Neural progenitor cell (in vitro differentiated cells): Measurements from ENCODE around the gene GRID1. TPM values are rescaled to one million over a fixed set of nuclear protein-coding genes. Genes with fewer than 3 reads are reported as not detected.

Source experiments
- DNase-seq: peaks from one replicate; pipeline ENCODE4 v3.0.0-alpha.2; 2016; ENCODE audit warnings: low spot score
- H2AFZ ChIP-seq: fragments of 200-600 bp; sonication (generic); replicated peaks from 2 replicates; pipeline ENCODE4 v1.6.1; 2016; ENCODE audit warnings: antibody characterized with exemption
- H3F3A ChIP-seq: fragments of 200-600 bp; sonication (generic); 2 replicates; pipeline ENCODE4 v1.6.1; 2016; ENCODE audit warnings: antibody characterized with exemption, low read depth
- H3K27ac ChIP-seq: fragments of 200-600 bp; sonication (generic); 2 replicates; pipeline ENCODE4 v1.5.1; 2016; ENCODE audit warnings: mild to moderate bottlenecking
- H3K27me3 ChIP-seq: fragments of 200-600 bp; sonication (generic); 2 replicates; pipeline ENCODE4 v1.6.1; 2016; ENCODE audit warnings: mild to moderate bottlenecking, moderate library complexity
- H3K36me3 ChIP-seq: fragments of 200-600 bp; sonication (generic); 2 replicates; pipeline ENCODE4 v1.5.1; 2016
- H3K4me1 ChIP-seq: fragments of 200-600 bp; sonication (generic); 2 replicates; pipeline ENCODE4 v1.6.1; 2016; ENCODE audit warnings: mixed run types
- H3K4me2 ChIP-seq: fragments of 200-600 bp; sonication (generic); 2 replicates; pipeline ENCODE4 v1.6.1; 2016
- H3K4me3 ChIP-seq: fragments of 200-600 bp; sonication (generic); 2 replicates; pipeline ENCODE4 v1.5.1; 2016
- H3K79me2 ChIP-seq: fragments of 200-600 bp; sonication (generic); 2 replicates; pipeline ENCODE4 v1.6.1; 2016; ENCODE audit warnings: low read depth
- H3K9ac ChIP-seq: fragments of 200-600 bp; sonication (generic); 2 replicates; pipeline ENCODE4 v1.6.1; 2016
- H3K9me3 ChIP-seq: fragments of 200-600 bp; sonication (generic); 2 replicates; pipeline ENCODE4 v1.5.1; 2016; ENCODE audit warnings: low read depth
- H4K20me1 ChIP-seq: fragments of 200-600 bp; sonication (generic); 2 replicates; pipeline ENCODE4 v1.6.1; 2016; ENCODE audit warnings: low read depth
- H3K27ac Mint-ChIP-seq: 3 replicates; pipeline ENCODE4 v1.8.0; 2021; ENCODE audit warnings: mixed read lengths
- H3K27me3 Mint-ChIP-seq: 2 replicates; pipeline ENCODE4 v1.8.0; 2022; ENCODE audit warnings: low read depth, mild to moderate bottlenecking, inconsistent platforms, moderate library complexity, mixed read lengths; ENCODE audit not compliant: insufficient read depth
- H3K36me3 Mint-ChIP-seq: 3 replicates; pipeline ENCODE4 v1.8.0; 2021; ENCODE audit warnings: mixed read lengths
- H3K4me1 Mint-ChIP-seq: 3 replicates; pipeline ENCODE4 v1.8.0; 2021; ENCODE audit warnings: mixed read lengths
- H3K4me3 Mint-ChIP-seq: 3 replicates; pipeline ENCODE4 v1.8.0; 2021; ENCODE audit warnings: mild to moderate bottlenecking, moderate library complexity, mixed read lengths
- H3K9me3 Mint-ChIP-seq: 3 replicates; pipeline ENCODE4 v1.8.0; 2020; ENCODE audit warnings: mixed read lengths
- CTCF ChIP-seq: fragments of 200-600 bp; sonication (generic); IDR thresholded peaks from 2 replicates; pipeline ENCODE4 v1.5.1; 2017; ENCODE audit warnings: antibody characterized with exemption, mild to moderate bottlenecking
- EZH2 ChIP-seq: fragments of 200-600 bp; sonication (generic); IDR thresholded peaks from 2 replicates; pipeline ENCODE4 v1.6.1; 2017; ENCODE audit warnings: antibody characterized with exemption, mild to moderate bottlenecking, moderate library complexity
- EZH2phosphoT487 ChIP-seq: fragments of 200-600 bp; sonication (generic); IDR thresholded peaks from 2 replicates; pipeline ENCODE4 v1.6.1; 2017; ENCODE audit warnings: antibody characterized with exemption
- total RNA-seq: library from RNA; depleted of rRNA; stranded (reverse); fragments of >200 nt; gene quantifications from 2 replicates; pipeline ENCODE4 v1.2.3, GENCODE V29; 2015; ENCODE audit warnings: low replicate concordance

Gene GRID1
- total RNA-seq = 0.31 TPM in 1 of 2 replicates, not detected in the other

GRCh38 chr10:86366033-86366901 is at the start of gene GRID1:
TSS of gene GRID1 (minus strand) at chr10:86366795.
- H3K36me3 ChIP-seq = no peaks in the 10 kb centered on the region
- Mint-ChIP-seq H3K27me3 (peaks cover 62% of the 10 kb centered on the region), H3K4me3 (peak within 1 kb of the TSS; percentile 86), H3K27ac (no peak within 1 kb of the TSS), H3K9me3 (peaks cover 2% of the 10 kb centered on the region), H3K4me1 (peaks cover 15% of the 10 kb centered on the region), H3K36me3 (no peaks in the 10 kb centered on the region)
- peak within 1 kb of the TSS; percentile 91 for H2AFZ ChIP-seq
- no peaks in the 10 kb centered on the region for H3K79me2 ChIP-seq
- peak; percentile 83 for DNase-seq
- H4K20me1 ChIP-seq = peaks cover 47% of the 10 kb centered on the region
- H3K9me3 ChIP-seq = no peaks in the 10 kb centered on the region
- TF ChIP-seq EZH2phosphoT487 (peak; percentile 74), CTCF (peak; percentile 8), EZH2 (peak; percentile 67)
- peaks cover 7% of the 10 kb centered on the region for H3F3A ChIP-seq
- no peak within 1 kb of the TSS for H3K27ac ChIP-seq
- no peak within 1 kb of the TSS for H3K9ac ChIP-seq
- peak within 1 kb of the TSS; percentile 98 for H3K4me2 ChIP-seq
- peak within 1 kb of the TSS; percentile 55 for H3K4me3 ChIP-seq
- H3K4me1 ChIP-seq = peaks cover 3% of the 10 kb centered on the region
- H3K27me3 ChIP-seq = peaks cover 100% of the 10 kb centered on the region

- Histone ChIP-seq H3K27ac (no peak overlapping the region), H3K27me3 (no peaks in the 10 kb centered on the region), H3K79me2 (no peaks in the 10 kb centered on the region), H3K9ac (no peak overlapping the region), H3K9me3 (no peaks in the 10 kb centered on the region), H3K4me1 (no peaks in the 10 kb centered on the region), H3K4me3 (no peak overlapping the region), H3K36me3 (no peaks in the 10 kb centered on the region), H3F3A (no peaks in the 10 kb centered on the region), H3K4me2 (no peak overlapping the region), H4K20me1 (no peaks in the 10 kb centered on the region), H2AFZ (no peak overlapping the region)
- Mint-ChIP-seq H3K27ac (no peak overlapping the region), H3K4me1 (no peaks in the 10 kb centered on the region), H3K4me3 (no peak overlapping the region), H3K27me3 (peaks cover 7% of the 10 kb centered on the region), H3K36me3 (no peaks in the 10 kb centered on the region), H3K9me3 (peaks cover 2% of the 10 kb centered on the region)
- DNase-seq = peak; percentile 2
- TF ChIP-seq EZH2phosphoT487 = no peak
- no peak for TF ChIP-seq CTCF
- no peak for TF ChIP-seq EZH2
Observed at GRCh38 chr10:86415583-86415982, 49.0 kb upstream of the GRID1 start.

GRCh38 chr10:86415116-86415515 is 48.5 kb upstream of the GRID1 start:
- no peak overlapping the region for H3K4me2 ChIP-seq
- no peaks in the 10 kb centered on the region for H3K4me1 ChIP-seq
- no peak overlapping the region for H3K9ac ChIP-seq
- H2AFZ ChIP-seq = no peak overlapping the region
- no peak for DNase-seq
- no peaks in the 10 kb centered on the region for H4K20me1 ChIP-seq
- no peaks in the 10 kb centered on the region for H3K27me3 ChIP-seq
- no peaks in the 10 kb centered on the region for H3K36me3 ChIP-seq
- H3K9me3 ChIP-seq = no peaks in the 10 kb centered on the region
- no peaks in the 10 kb centered on the region for H3K79me2 ChIP-seq
- Mint-ChIP-seq H3K27me3 (peaks cover 7% of the 10 kb centered on the region), H3K27ac (no peak overlapping the region), H3K4me1 (no peaks in the 10 kb centered on the region), H3K4me3 (no peak overlapping the region), H3K9me3 (peaks cover 2% of the 10 kb centered on the region), H3K36me3 (no peaks in the 10 kb centered on the region)
- TF ChIP-seq CTCF (no peak), EZH2 (no peak), EZH2phosphoT487 (no peak)
- H3F3A ChIP-seq = no peaks in the 10 kb centered on the region
- H3K4me3 ChIP-seq = no peak overlapping the region
- no peak overlapping the region for H3K27ac ChIP-seq
